ENCODE data around the gene TVP23A.
"Not testable (repeated sequence)": the region's sequence is repeated elsewhere in the genome, so short reads cannot be mapped to it uniquely, and the experiment has no call there.

The TVP23A gene

GRCh38 chr16:10791048-10791447, 27.5 kb downstream of the TVP23A start:
- DNase-seq = no peak

DNA sequence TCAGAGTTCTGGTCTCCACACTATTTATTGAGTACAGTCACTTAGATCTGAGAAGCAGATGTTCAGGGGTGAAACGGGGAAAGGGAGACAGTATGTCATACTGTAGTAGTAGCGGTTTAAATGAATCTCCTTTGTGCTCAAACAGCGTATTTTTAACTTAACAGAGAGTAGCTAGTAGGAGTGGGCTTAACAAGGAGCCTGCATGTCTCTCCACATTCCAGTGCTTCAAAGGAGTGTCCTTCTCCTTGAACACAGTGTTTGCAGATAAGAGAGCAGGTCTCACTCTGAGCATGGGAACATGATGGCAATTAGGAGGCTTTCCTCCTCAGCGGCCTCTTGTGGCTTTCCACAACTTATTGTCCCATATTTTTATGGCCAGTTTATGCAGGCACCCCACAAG, 30.0 kb downstream of the TVP23A start:
- not testable (repeated sequence) for DNase-seq

- no peak for DNase-seq
Observed at GRCh38 chr16:10787304-10787703, 31.3 kb downstream of the TVP23A start.

DNA sequence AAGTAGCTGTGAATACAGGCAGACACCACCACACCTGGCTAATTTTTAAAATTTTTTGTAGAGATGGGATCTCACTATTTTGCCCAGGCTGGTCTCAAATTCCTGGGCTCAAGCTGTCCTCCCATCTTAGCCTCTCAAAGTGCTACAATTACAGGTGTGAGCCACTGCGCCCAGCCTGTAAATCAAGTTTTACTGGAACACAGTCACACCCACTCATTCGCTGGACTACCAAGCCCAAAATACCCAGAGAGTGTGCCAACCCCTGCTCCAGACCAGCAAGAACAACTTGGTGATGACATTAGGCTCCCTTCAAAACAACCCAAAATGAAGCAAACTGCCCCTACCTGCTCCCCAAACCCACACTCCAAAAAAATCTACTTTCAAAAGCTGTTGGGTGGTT, 36.0 kb downstream of the TVP23A start:
- no peak for DNase-seq

- no peak for DNase-seq
Observed at GRCh38 chr16:10780628-10781027, 38.0 kb downstream of the TVP23A start.

DNA sequence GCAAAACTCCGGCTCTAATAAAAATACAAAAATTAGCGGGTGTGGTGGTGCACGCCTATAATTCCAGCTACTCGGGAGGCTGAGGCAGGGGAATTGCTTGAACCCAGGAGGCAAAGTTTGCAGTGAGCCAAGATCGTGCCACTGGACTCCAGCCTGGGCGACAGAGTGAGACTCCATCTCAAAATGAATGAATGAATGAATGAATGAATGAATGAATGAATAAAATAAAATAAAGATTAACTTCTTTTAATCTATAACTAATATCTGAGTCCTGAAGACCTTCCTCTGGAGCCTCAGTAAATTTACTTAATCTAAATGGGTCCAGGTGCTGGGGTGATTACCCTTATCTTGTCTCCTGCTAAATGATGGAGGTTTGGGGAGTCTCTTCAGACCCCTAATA, 38.7 kb downstream of the TVP23A start:
- DNase-seq = not testable (repeated sequence)

- DNase-seq = no peak
Observed at GRCh38 chr16:10777356-10777755, 41.2 kb downstream of the TVP23A start.

GRCh38 chr16:10776923-10777322, 41.7 kb downstream of the TVP23A start:
- not testable (repeated sequence) for DNase-seq

DNA sequence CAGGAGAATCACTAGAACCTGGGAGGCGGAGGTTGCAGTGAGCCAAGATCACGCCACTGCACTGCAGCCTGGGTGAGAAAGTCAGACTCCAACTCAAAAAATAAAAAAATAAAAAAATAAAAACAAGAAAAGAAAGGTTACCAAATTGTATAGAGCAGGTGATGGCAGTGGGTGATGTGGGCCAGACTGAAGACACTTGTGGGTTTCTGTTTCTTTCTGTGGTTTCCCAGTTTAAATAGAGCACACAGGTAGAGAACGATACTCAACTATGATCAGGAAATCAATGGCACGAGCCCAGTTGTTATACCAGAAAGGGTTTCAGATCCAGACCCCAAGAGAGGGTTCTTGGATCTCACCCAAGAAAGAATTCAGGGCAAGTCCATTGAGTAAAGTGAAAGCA, 42.3 kb downstream of the TVP23A start:
- DNase-seq = no peak

DNA sequence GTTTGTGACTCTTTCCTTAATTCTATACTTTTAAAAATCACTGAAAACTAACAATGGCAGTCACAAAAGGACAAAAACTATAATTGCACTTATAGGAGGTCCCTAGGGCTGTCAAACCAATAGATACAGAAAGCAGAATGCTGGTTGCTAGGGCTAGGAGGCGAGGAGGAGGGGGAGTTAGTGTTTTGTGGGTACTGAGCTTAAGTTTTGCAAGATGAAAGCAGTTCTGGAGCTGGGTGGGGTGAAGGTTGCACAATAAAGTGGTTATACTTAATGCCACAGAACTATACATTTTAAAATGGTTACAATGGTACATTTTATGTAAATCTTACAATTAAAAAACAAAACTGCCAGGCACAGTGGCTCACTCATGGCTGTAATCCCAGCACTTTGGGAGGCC, 47.7 kb downstream of the TVP23A start:
- DNase-seq = no peak

GRCh38 chr16:10769381-10769780, 49.2 kb downstream of the TVP23A start:
- no peak for DNase-seq

- no peak for DNase-seq
Observed at GRCh38 chr16:10767127-10767526, 51.5 kb downstream of the TVP23A start.

GRCh38 chr16:10765772-10766171, 52.8 kb downstream of the TVP23A start:
- DNase-seq = no peak

DNA sequence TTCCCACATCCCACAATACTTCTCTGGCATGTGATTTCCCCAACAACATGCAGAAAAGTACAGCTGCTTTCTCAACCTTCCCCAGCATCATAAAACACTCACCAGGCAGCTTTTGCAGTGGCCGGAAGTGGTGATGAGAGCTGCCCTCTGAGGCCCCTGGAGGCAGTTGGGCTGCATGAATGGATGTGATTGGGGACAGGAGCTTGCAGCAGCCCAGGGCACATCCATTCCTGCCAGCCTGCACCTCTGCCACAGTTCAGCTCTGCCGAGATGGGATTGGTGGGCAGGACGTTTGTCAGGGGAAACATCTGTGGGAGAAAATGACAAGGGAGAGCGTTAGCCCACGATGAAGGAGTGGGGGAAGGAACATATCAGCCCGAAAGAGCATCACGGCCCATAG, 55.1 kb downstream of the TVP23A start:
- DNase-seq = no peak

DNA sequence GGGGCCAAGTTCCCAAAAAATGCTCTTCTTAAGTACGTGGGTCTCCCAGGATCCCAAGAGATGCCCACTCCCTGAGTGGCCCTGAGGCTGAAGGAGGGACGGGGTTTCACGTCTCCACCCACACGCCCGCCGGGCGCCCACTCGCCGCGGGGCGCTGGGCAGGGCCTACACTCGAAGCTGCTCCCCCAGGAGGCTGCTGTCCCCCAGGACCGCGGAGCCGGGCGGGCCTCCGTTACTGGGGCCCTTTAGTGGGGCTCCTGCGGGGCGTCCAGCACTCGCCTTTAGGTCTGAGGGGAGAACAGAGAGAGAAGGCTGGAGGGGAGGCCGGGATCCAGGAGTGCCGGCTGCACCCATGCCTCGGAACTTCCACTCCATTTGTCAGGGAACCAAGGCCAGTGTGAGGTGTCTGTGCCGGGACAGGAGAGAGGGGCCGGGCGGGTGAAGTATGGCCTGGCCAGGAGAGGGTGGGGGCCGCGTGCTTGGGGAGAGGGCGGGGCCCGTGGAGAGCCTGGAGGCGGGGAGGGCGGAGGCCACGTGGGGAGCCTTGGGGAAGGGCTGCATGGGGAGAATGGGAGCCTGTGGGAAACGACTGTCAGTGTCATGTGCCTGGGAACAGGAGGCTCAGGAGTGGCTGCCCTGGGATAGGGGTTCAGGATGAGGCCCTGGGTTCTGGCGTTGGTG, 56.1 kb downstream of the TVP23A start:
- no peak for DNase-seq

DNA sequence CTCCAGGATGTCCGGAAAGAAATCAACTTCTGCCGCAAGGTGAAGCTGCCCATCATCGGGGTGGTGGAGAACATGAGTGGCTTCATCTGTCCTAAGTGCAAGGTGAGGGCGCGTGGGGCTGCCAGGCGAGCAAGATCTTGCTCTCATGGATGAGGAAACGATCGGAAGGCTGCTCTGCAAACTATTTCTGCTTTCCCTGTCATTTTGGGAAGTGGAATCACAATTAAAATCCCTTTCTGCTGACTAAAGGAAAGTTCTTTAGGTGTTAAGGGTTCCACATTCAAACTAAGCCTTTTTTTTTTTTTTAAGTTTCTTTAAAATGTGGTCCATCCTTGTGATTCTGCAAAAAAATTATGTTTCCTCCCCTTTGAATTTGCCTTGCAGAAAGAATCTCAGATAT, 57.2 kb downstream of the TVP23A start:
- no peak for DNase-seq

DNA sequence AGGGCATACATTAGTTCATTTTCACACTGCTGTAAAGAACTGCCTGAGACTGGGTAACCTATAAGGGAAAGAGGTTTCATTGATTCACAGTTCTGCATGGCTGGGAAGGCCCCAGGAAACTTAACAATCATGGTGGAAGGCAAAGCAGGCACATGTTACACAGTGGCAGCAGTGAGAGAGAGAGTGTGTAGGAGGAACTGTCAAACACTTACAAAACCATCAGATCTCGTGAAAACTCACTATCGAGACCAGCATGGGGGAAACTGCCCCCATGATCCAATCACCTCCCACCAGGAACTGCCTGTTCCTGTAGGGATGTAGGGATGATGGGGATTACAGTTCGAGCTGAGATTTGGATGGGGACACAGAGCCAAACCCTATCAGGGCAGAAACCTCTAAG, 57.7 kb downstream of the TVP23A start:
- no peak for DNase-seq

DNA sequence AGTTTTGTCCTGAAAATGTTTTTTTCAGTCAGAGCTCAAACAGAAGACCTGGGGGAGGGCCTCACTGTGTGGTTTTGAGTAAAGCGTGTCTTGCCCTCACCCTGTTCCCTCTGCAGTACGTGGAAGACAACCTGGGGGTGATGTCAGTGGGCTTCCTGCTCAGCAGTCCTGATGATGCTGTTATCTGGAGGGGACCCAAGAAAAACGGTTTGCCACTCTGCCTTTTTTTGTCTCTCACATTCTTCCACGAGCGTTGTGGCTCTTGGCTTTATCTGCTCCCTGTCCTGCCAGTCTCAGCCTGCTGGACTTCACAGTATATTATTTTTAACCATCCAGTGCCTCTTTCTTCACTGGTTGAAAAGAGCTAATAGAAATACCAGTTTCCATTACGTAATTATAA, 62.0 kb downstream of the TVP23A start:
- DNase-seq = no peak

DNA sequence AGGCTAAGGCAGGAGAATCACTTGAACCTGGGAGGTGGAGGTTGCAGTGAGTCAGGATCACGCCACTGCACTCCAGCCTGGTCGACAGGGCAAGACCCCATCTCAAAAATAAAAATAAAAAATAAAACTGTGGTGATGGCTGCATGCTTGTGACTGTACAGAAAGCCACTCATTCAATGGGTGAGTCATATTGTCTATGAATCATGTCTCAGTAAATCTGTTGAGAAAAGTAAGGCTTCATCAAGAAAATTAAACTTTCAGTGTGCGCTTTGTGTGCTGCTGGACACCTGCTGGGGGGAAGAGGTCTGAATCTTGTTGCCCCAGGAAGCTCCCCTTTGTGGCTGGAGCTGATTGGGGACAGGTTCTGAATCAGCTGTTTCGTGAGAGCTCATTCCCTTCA, 63.7 kb downstream of the TVP23A start:
- DNase-seq = no peak

GRCh38 chr16:10753670-10754069, 64.9 kb downstream of the TVP23A start:
- no peak for DNase-seq

- DNase-seq = no peak
Observed at GRCh38 chr16:10752843-10753523, 65.6 kb downstream of the TVP23A start.

DNA sequence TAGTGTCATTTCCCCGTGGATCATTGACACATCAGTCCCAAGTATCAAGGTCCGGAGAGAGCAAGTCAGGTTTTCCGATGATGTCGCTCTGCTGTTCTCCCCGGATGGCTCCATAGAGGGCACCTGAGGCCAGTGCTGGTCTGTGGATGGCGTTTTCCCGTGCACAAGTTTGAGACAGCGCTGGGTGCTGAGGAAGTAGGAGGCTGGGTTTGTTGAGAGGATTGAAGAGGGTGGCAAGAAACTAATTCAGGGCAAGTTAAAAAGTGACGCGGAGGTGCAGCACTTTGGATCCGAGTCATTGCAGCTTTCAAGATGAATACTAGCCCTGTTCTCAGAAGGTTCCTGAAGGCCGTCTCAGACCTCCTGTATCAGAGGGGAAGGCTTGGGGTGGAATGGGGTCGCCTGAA, 67.3 kb downstream of the TVP23A start:
- no peak for DNase-seq

DNA sequence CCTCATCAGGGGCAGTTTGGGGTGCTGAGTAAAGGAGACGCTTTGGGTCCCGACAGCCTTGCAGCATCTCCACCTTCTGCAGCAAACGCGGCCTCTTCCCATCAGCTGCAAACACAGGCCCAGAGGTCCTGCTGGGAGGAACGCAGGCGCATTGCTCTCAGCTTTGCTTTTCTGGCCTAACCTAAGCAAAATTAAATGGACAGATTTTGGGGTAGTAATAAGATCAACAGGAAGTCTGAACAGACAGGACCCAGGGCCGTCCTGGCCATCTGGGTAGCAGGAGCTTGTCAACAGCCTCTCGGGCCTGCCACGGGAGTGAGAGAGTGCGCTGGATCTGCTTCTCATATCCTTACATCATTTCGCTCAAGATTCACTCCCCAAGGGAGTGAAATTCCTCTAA, 67.8 kb downstream of the TVP23A start:
- DNase-seq = no peak

- DNase-seq = no peak
Observed at GRCh38 chr16:10745841-10746240, 72.8 kb downstream of the TVP23A start.

All from right hindlimb (tissue), 1 donor.